GM21717 (cell line): ENCODE measurements around the gene SOX6.
"Not testable (repeated sequence)": the region's sequence is repeated elsewhere in the genome, so short reads cannot be mapped to it uniquely, and the experiment has no call there.

Experiments used
- ATAC-seq: cut with Tn5 transposase; IDR thresholded peaks from one replicate; pipeline ENCODE4 v1.9.1; 2021; ENCODE audit warnings: mild to moderate bottlenecking, moderate library complexity; ENCODE audit not compliant: unreplicated experiment

The SOX6 gene

GRCh38 chr11:16356057-16356760 lies at the start of gene SOX6:
Gene SOX6, minus strand, starts transcription at chr11:16356546. Its CDS starts 15,298 bp downstream, at chr11:16341248.
- no peak for ATAC-seq

- ATAC-seq = no peak
Observed at GRCh38 chr11:16404781-16405285, 48.5 kb upstream of the SOX6 start.

- no peak for ATAC-seq
Observed at GRCh38 chr11:16403851-16404250, 47.5 kb upstream of the SOX6 start.

- no peak for ATAC-seq
Observed at GRCh38 chr11:16403448-16403803, 47.1 kb upstream of the SOX6 start.

- no peak for ATAC-seq
Observed at GRCh38 chr11:16402654-16403447, 46.5 kb upstream of the SOX6 start.

GRCh38 chr11:16397390-16397789 lies 41.0 kb upstream of the SOX6 start:
- no peak for ATAC-seq

- ATAC-seq = no peak
Observed at GRCh38 chr11:16395601-16396000, 39.3 kb upstream of the SOX6 start.

GRCh38 chr11:16394947-16395346 lies 38.6 kb upstream of the SOX6 start:
- no peak for ATAC-seq

- ATAC-seq = no peak
Observed at GRCh38 chr11:16393340-16393739, 37.0 kb upstream of the SOX6 start.

GRCh38 chr11:16392616-16393015 lies 36.3 kb upstream of the SOX6 start:
- ATAC-seq = no peak

- ATAC-seq = not testable (repeated sequence)
Observed at GRCh38 chr11:16390826-16391225, 34.5 kb upstream of the SOX6 start.

GRCh38 chr11:16385099-16385498 lies 28.8 kb upstream of the SOX6 start:
- ATAC-seq = no peak

- no peak for ATAC-seq
Observed at GRCh38 chr11:16382638-16383380, 26.5 kb upstream of the SOX6 start.

- no peak for ATAC-seq
Observed at GRCh38 chr11:16382186-16382585, 25.8 kb upstream of the SOX6 start.

- no peak for ATAC-seq
Observed at GRCh38 chr11:16380941-16381568, 24.7 kb upstream of the SOX6 start.

- no peak for ATAC-seq
Observed at GRCh38 chr11:16378906-16379305, 22.6 kb upstream of the SOX6 start.

GRCh38 chr11:16377746-16378145 lies 21.4 kb upstream of the SOX6 start:
- no peak for ATAC-seq

- not testable (repeated sequence) for ATAC-seq
Observed at GRCh38 chr11:16375664-16376063, 19.3 kb upstream of the SOX6 start.

- no peak for ATAC-seq
Observed at GRCh38 chr11:16373768-16374167, 17.4 kb upstream of the SOX6 start.

GRCh38 chr11:16372355-16372754 lies 16.0 kb upstream of the SOX6 start:
- ATAC-seq = no peak

GRCh38 chr11:16367252-16367651 lies 10.9 kb upstream of the SOX6 start:
- no peak for ATAC-seq
